Activated CD4-positive, alpha-beta T cell treated with anti-CD3 and anti-CD28 coated beads, Interleukin-2, amount 10 ng/mL, durations not matched to agents 7 days and 5 days (primary cell): ENCODE results near the gene B3GALT5. TPM values are rescaled to one million over a fixed set of nuclear protein-coding genes. Genes with fewer than 3 reads are reported as not detected.

Source experiments
- CTCF ChIA-PET: fragments of 350-600 bp; sonication (Branson Sonifier 250); formaldehyde crosslinking; loops from one replicate; lab custom pipeline; 2021; ENCODE audit warnings: antibody characterized with exemption; lab: Charles Lee
- POLR2A ChIA-PET: fragments of 350-600 bp; sonication (Branson Sonifier 250); formaldehyde crosslinking; loops from one replicate; lab custom pipeline; 2021; ENCODE audit warnings: antibody characterized with exemption; lab: Charles Lee
- DNase-seq: peaks from one replicate; pipeline ENCODE4 v3.0.0-alpha.2; 2020
- H3K27ac Mint-ChIP-seq: one replicate; pipeline ENCODE4 v1.8.0; 2021; ENCODE audit warnings: mild to moderate bottlenecking, moderate library complexity, mixed read lengths
- H3K27me3 Mint-ChIP-seq: one replicate; pipeline ENCODE4 v1.8.0; 2021; ENCODE audit warnings: mixed read lengths
- H3K36me3 Mint-ChIP-seq: one replicate; pipeline ENCODE4 v1.8.0; 2021; ENCODE audit warnings: low read depth, mixed read lengths
- H3K4me1 Mint-ChIP-seq: one replicate; pipeline ENCODE4 v1.8.0; 2021; ENCODE audit warnings: mixed read lengths
- H3K4me3 Mint-ChIP-seq: one replicate; pipeline ENCODE4 v1.8.0; 2021; ENCODE audit warnings: mild to moderate bottlenecking, moderate library complexity, mixed read lengths
- H3K9me3 Mint-ChIP-seq: one replicate; pipeline ENCODE4 v1.8.0; 2021; ENCODE audit warnings: mixed read lengths
- total RNA-seq, 2 experiments: library from RNA; stranded (reverse); gene quantifications; one replicate each; pipeline ENCODE4 v1.2.3, GENCODE V29; 2021

Gene B3GALT5
- total RNA-seq, 2 experiments from 2014 or later: not detected

GRCh38 chr21:39588884-39589283, 23.9 kb upstream of the B3GALT5 start:
- Mint-ChIP-seq H3K4me3 (no peak overlapping the region), H3K27ac (no peak overlapping the region), H3K4me1 (no peaks in the 10 kb centered on the region), H3K9me3 (no peaks in the 10 kb centered on the region), H3K27me3 (peaks cover 6% of the 10 kb centered on the region), H3K36me3 (no peaks in the 10 kb centered on the region)
- no peak for DNase-seq
- CTCF ChIA-PET: no interaction called here
- POLR2A ChIA-PET: no interaction called here

GRCh38 chr21:39593522-39593921, 19.2 kb upstream of the B3GALT5 start:
- no peak for DNase-seq
- CTCF ChIA-PET: no interaction called here
- Mint-ChIP-seq H3K36me3 (no peaks in the 10 kb centered on the region), H3K4me1 (no peaks in the 10 kb centered on the region), H3K27ac (no peak overlapping the region), H3K9me3 (no peaks in the 10 kb centered on the region), H3K4me3 (no peak overlapping the region), H3K27me3 (peaks cover 6% of the 10 kb centered on the region)
- POLR2A ChIA-PET: no interaction called here

- Mint-ChIP-seq H3K4me3 (no peak overlapping the region), H3K4me1 (no peaks in the 10 kb centered on the region), H3K27ac (no peak overlapping the region), H3K27me3 (peaks cover 2% of the 10 kb centered on the region), H3K36me3 (no peaks in the 10 kb centered on the region), H3K9me3 (no peaks in the 10 kb centered on the region)
- no peak for DNase-seq
- POLR2A ChIA-PET: no interaction called here
- CTCF ChIA-PET: interaction anchor here (0.6 kb wide), 1 partner anchor 46 kb away, joined by 4 read pairs; no protein-coding TSS in a partner anchor
These were observed 17.3 kb upstream of the B3GALT5 start for GRCh38 chr21:39595465-39595864.

- no peaks in the 10 kb centered on the region for H3K9me3 Mint-ChIP-seq
- CTCF ChIA-PET: no interaction called here
- H3K27me3 Mint-ChIP-seq: peaks cover 4% of the 10 kb centered on the region
- POLR2A ChIA-PET: no interaction called here
- DNase-seq: no peak
- no peak overlapping the region for H3K27ac Mint-ChIP-seq
- no peak overlapping the region for H3K4me3 Mint-ChIP-seq
- H3K4me1 Mint-ChIP-seq: no peaks in the 10 kb centered on the region
- no peaks in the 10 kb centered on the region for H3K36me3 Mint-ChIP-seq
These were observed 15.1 kb upstream of the B3GALT5 start for GRCh38 chr21:39597595-39597994.

GRCh38 chr21:39599191-39599970, 13.4 kb upstream of the B3GALT5 start:
- no peak overlapping the region for H3K4me3 Mint-ChIP-seq
- H3K27me3 Mint-ChIP-seq: peaks cover 4% of the 10 kb centered on the region
- ChIA-PET CTCF (no interaction called here), POLR2A (no interaction called here)
- DNase-seq: no peak
- no peaks in the 10 kb centered on the region for H3K36me3 Mint-ChIP-seq
- no peaks in the 10 kb centered on the region for H3K4me1 Mint-ChIP-seq
- no peaks in the 10 kb centered on the region for H3K9me3 Mint-ChIP-seq
- no peak overlapping the region for H3K27ac Mint-ChIP-seq

- peaks cover 4% of the 10 kb centered on the region for H3K27me3 Mint-ChIP-seq
- no peak overlapping the region for H3K4me3 Mint-ChIP-seq
- no peak for DNase-seq
- no peaks in the 10 kb centered on the region for H3K4me1 Mint-ChIP-seq
- no peak overlapping the region for H3K27ac Mint-ChIP-seq
- POLR2A ChIA-PET: no interaction called here
- H3K36me3 Mint-ChIP-seq: no peaks in the 10 kb centered on the region
- no peaks in the 10 kb centered on the region for H3K9me3 Mint-ChIP-seq
- CTCF ChIA-PET: no interaction called here
These were observed 11.4 kb upstream of the B3GALT5 start for GRCh38 chr21:39601187-39601928.

- CTCF ChIA-PET: no interaction called here
- H3K27ac Mint-ChIP-seq: no peak overlapping the region
- no peak for DNase-seq
- H3K4me1 Mint-ChIP-seq: no peaks in the 10 kb centered on the region
- H3K36me3 Mint-ChIP-seq: no peaks in the 10 kb centered on the region
- H3K27me3 Mint-ChIP-seq: peaks cover 4% of the 10 kb centered on the region
- H3K4me3 Mint-ChIP-seq: no peak overlapping the region
- H3K9me3 Mint-ChIP-seq: no peaks in the 10 kb centered on the region
- POLR2A ChIA-PET: no interaction called here
These were observed 10.6 kb upstream of the B3GALT5 start for GRCh38 chr21:39602076-39602689.

- ChIA-PET CTCF (no interaction called here), POLR2A (no interaction called here)
- Mint-ChIP-seq H3K27me3 (peaks cover 4% of the 10 kb centered on the region), H3K36me3 (no peaks in the 10 kb centered on the region), H3K9me3 (no peaks in the 10 kb centered on the region), H3K27ac (no peak overlapping the region), H3K4me1 (no peaks in the 10 kb centered on the region), H3K4me3 (no peak overlapping the region)
- DNase-seq: no peak
These were observed 9.9 kb upstream of the B3GALT5 start for GRCh38 chr21:39602793-39603192.

GRCh38 chr21:39604951-39605350, 7.8 kb upstream of the B3GALT5 start:
- Mint-ChIP-seq H3K9me3 (no peaks in the 10 kb centered on the region), H3K27ac (no peak overlapping the region), H3K4me1 (no peaks in the 10 kb centered on the region), H3K27me3 (peaks cover 4% of the 10 kb centered on the region), H3K36me3 (no peaks in the 10 kb centered on the region), H3K4me3 (no peak overlapping the region)
- ChIA-PET CTCF (no interaction called here), POLR2A (no interaction called here)
- DNase-seq: no peak

GRCh38 chr21:39610703-39611102, 2.0 kb upstream of the B3GALT5 start:
- ChIA-PET POLR2A (no interaction called here), CTCF (no interaction called here)
- no peak for DNase-seq
- no peak overlapping the region for H3K27ac Mint-ChIP-seq
- peaks cover 8% of the 10 kb centered on the region for H3K4me1 Mint-ChIP-seq
- H3K9me3 Mint-ChIP-seq: no peaks in the 10 kb centered on the region
- no peak overlapping the region for H3K4me3 Mint-ChIP-seq
- peaks cover 36% of the 10 kb centered on the region for H3K27me3 Mint-ChIP-seq
- no peaks in the 10 kb centered on the region for H3K36me3 Mint-ChIP-seq

- H3K4me1 Mint-ChIP-seq: peaks cover 8% of the 10 kb centered on the region
These were observed 1.1 kb upstream of the B3GALT5 start for GRCh38 chr21:39611551-39612190.

GRCh38 chr21:39613041-39613934, 548 bp downstream of the B3GALT5 start:
- H3K4me3 Mint-ChIP-seq: no peak overlapping the region
- CTCF ChIA-PET: no interaction called here
- POLR2A ChIA-PET: no interaction called here
- DNase-seq: no peak
- H3K27ac Mint-ChIP-seq: no peak overlapping the region
- H3K4me1 Mint-ChIP-seq: peaks cover 8% of the 10 kb centered on the region
- H3K9me3 Mint-ChIP-seq: no peaks in the 10 kb centered on the region
- peaks cover 40% of the 10 kb centered on the region for H3K27me3 Mint-ChIP-seq
- no peaks in the 10 kb centered on the region for H3K36me3 Mint-ChIP-seq

More at GRCh38 chr21:39611551-39612190, 1.1 kb upstream of the B3GALT5 start:
- Mint-ChIP-seq H3K4me3 (no peak overlapping the region), H3K9me3 (no peaks in the 10 kb centered on the region), H3K27ac (no peak overlapping the region), H3K36me3 (no peaks in the 10 kb centered on the region), H3K27me3 (peaks cover 40% of the 10 kb centered on the region)
- POLR2A ChIA-PET: no interaction called here
- DNase-seq: no peak
- CTCF ChIA-PET: interaction anchor here (0.5 kb wide), 1 partner anchor 8 kb away, joined by 3 read pairs; no protein-coding TSS in a partner anchor
